Keratinocyte (primary cell): ENCODE results near the gene SLAMF1. TPM values are rescaled to one million over a fixed set of nuclear protein-coding genes. Genes with fewer than 3 reads are reported as not detected.
"Not testable (repeated sequence)": the region's sequence is repeated elsewhere in the genome, so short reads cannot be mapped to it uniquely, and the experiment has no call there.

Experiments used
- DNase-seq: peaks from one replicate; pipeline ENCODE4 v3.0.0-alpha.2; 2011; ENCODE audit warnings: low read depth, missing footprints, low spot score
- FAIRE-seq: peaks from 2 replicates; lab custom pipeline; 2011; peaks lifted over from hg19 to GRCh38; lab: Jason Lieb, UNC
- H2AFZ ChIP-seq: 2 replicates; pipeline ENCODE4 v1.6.0; 2012; ENCODE audit warnings: low read length, control low read depth, inconsistent platforms; ENCODE audit not compliant: control insufficient read depth
- H3K27ac ChIP-seq: 2 replicates; pipeline ENCODE4 v1.5.1; 2011; ENCODE audit warnings: low read length; ENCODE audit not compliant: control insufficient read depth, insufficient read depth
- H3K27me3 ChIP-seq: 3 replicates; pipeline ENCODE4 v1.6.0; 2011; ENCODE audit warnings: low read length; ENCODE audit not compliant: control insufficient read depth, insufficient read depth; ENCODE audit errors: extremely low read depth
- H3K36me3 ChIP-seq, 2 experiments: 2 replicates in 1 of 2; 3 replicates in 1 of 2; pipeline ENCODE4 v1.5.1; 2011; ENCODE audit warnings: low read length in 2 of 2, mild to moderate bottlenecking in 1 of 2; ENCODE audit not compliant: control insufficient read depth in 2 of 2, insufficient read depth in 2 of 2; ENCODE audit errors: extremely low read depth in 1 of 2
- H3K4me1 ChIP-seq: 3 replicates; pipeline ENCODE4 v1.5.1; 2011; ENCODE audit warnings: low read length; ENCODE audit not compliant: control insufficient read depth, insufficient read depth; ENCODE audit errors: extremely low read depth
- H3K4me2 ChIP-seq: 3 replicates; pipeline ENCODE4 v1.6.0; 2011; ENCODE audit warnings: low read depth, low read length; ENCODE audit not compliant: control insufficient read depth, insufficient read depth; ENCODE audit errors: extremely low read depth
- H3K4me3 ChIP-seq, 3 experiments: fragments of 200-600 bp in 1 of 3; sonication (generic) in 1 of 3; 2 replicates in 2 of 3; 3 replicates in 1 of 3; pipeline ENCODE4 v1.5.1; 2011 to 2016; ENCODE audit warnings: low read length in 3 of 3, mild to moderate bottlenecking in 3 of 3, control low read depth in 2 of 3, inconsistent platforms in 1 of 3, low read depth in 1 of 3, mixed read lengths in 1 of 3, mixed run types in 1 of 3, moderate library complexity in 1 of 3; ENCODE audit not compliant: control insufficient read depth in 2 of 3, insufficient read depth in 2 of 3; ENCODE audit errors: extremely low read depth in 1 of 3
- H3K79me2 ChIP-seq: 2 replicates; pipeline ENCODE4 v1.6.0; 2012; ENCODE audit warnings: low read length; ENCODE audit not compliant: control insufficient read depth, insufficient read depth
- H3K9ac ChIP-seq: 3 replicates; pipeline ENCODE4 v1.6.0; 2011; ENCODE audit warnings: low read length; ENCODE audit not compliant: control insufficient read depth, insufficient read depth; ENCODE audit errors: extremely low read depth
- H3K9me1 ChIP-seq: 3 replicates; pipeline ENCODE4 v1.6.0; 2011; ENCODE audit warnings: low read length; ENCODE audit not compliant: control insufficient read depth, insufficient read depth; ENCODE audit errors: extremely low read depth
- H3K9me3 ChIP-seq: 2 replicates; pipeline ENCODE4 v1.5.1; 2012; ENCODE audit warnings: low read depth, low read length; ENCODE audit not compliant: control insufficient read depth
- H4K20me1 ChIP-seq: 3 replicates; pipeline ENCODE4 v1.6.0; 2011; ENCODE audit warnings: low read length; ENCODE audit not compliant: control insufficient read depth, insufficient read depth; ENCODE audit errors: extremely low read depth
- CTCF ChIP-seq, 3 experiments: IDR thresholded peaks in 1 of 3; conservative IDR thresholded peaks in 1 of 3; optimal IDR thresholded peaks in 1 of 3; 2 replicates in 2 of 3; 3 replicates in 1 of 3; pipeline versions ENCODE3 to v1.5.1; 2011; ENCODE audit warnings: low read length in 3 of 3, mild to moderate bottlenecking in 3 of 3, moderate library complexity in 2 of 3, control low read depth in 1 of 3, inconsistent platforms in 1 of 3; ENCODE audit not compliant: insufficient read depth in 2 of 3; ENCODE audit errors: extremely low read depth in 1 of 3
- EZH2 ChIP-seq: IDR thresholded peaks from one replicate; pipeline ENCODE4 v1.6.1; 2012; ENCODE audit warnings: inconsistent platforms, mild to moderate bottlenecking, low read length, moderate library complexity
- dilution Hi-C: fragments of 300-500 bp; cut with MboI; formaldehyde crosslinking; loops from one replicate; pipeline ENCODE4 v1.7.0; 2020; ENCODE audit warnings: low sequenced_read_pairs; ENCODE audit not compliant: extremely low pct_ligation_motif_present
- polyA plus RNA-seq, 5 experiments: library from polyadenylated mRNA; depleted of rRNA in 3 of 5; stranded (reverse) in 3 of 5; stranded (forward) in 1 of 5; unstranded in 1 of 5; fragments of >200 nt; gene quantifications; 1 replicate in 1 of 5; 2 replicates in 3 of 5; 3 replicates in 1 of 5; pipeline versions ENCODE4 v1.2.1 to v1.2.3, GENCODE V29; 2011 to 2012; ENCODE audit warnings: missing spikeins in 2 of 5, low read depth in 1 of 5, low replicate concordance in 1 of 5

SLAMF1 gene
- polyA plus RNA-seq, 1 donor (not counting 4 experiments of a cell fraction or from before 2014, with no cell fraction given), result not detected

GRCh38 chr1:160560806-160561205, 86.0 kb downstream of the SLAMF1 start:
- no peaks in the 10 kb centered on the region for H4K20me1 ChIP-seq
- H3K36me3 ChIP-seq, result no peaks in the 10 kb centered on the region
- no peak overlapping the region for H3K4me2 ChIP-seq
- no peak overlapping the region for H3K9ac ChIP-seq
- dilution Hi-C loops, result no loop called here
- no peaks in the 10 kb centered on the region for H3K79me2 ChIP-seq
- FAIRE-seq (no peak), DNase-seq (no peak)
- H2AFZ ChIP-seq, result no peak overlapping the region
- no peaks in the 10 kb centered on the region for H3K9me1 ChIP-seq
- H3K27ac ChIP-seq, result no peak overlapping the region
- TF ChIP-seq EZH2, result no peak
- TF ChIP-seq CTCF (optimal IDR thresholded peaks at IDR 0.05 in 1 of 3, IDR thresholded peaks at IDR 0.05 in 1 of 3, conservative IDR thresholded peaks at IDR 0.05 in 1 of 3; ENCODE audit: extremely low read depth in 1 of 3, insufficient read depth in 2 of 3, low read length in 3 of 3), result no peak
- no peaks in the 10 kb centered on the region for H3K9me3 ChIP-seq
- peaks cover 4% of the 10 kb centered on the region for H3K27me3 ChIP-seq
- no peak overlapping the region for H3K4me3 ChIP-seq
- no peaks in the 10 kb centered on the region for H3K4me1 ChIP-seq

- Histone ChIP-seq H3K9ac (no peak overlapping the region), H3K27me3 (peaks cover 4% of the 10 kb centered on the region)
- no peak for FAIRE-seq
These were observed 86.7 kb downstream of the SLAMF1 start for GRCh38 chr1:160560045-160560705.

GRCh38 chr1:160559437-160559836, 87.4 kb downstream of the SLAMF1 start:
- H3K9ac ChIP-seq, H3K4me3 ChIP-seq, H3K36me3 ChIP-seq, H3K9me1 ChIP-seq, DNase-seq, FAIRE-seq, H3K27ac ChIP-seq, H2AFZ ChIP-seq, H4K20me1 ChIP-seq, dilution Hi-C loops, H3K27me3 ChIP-seq, H3K4me2 ChIP-seq, H3K9me3 ChIP-seq, H3K79me2 ChIP-seq, H3K4me1 ChIP-seq: not testable (repeated sequence)

More at GRCh38 chr1:160560045-160560705, 86.7 kb downstream of the SLAMF1 start:
- Histone ChIP-seq H3K9me1 (no peaks in the 10 kb centered on the region), H3K27ac (no peak overlapping the region), H3K79me2 (no peaks in the 10 kb centered on the region), H3K4me2 (no peak overlapping the region), H3K9me3 (no peaks in the 10 kb centered on the region), H3K36me3 (no peaks in the 10 kb centered on the region), H3K4me3 (no peak overlapping the region), H3K4me1 (no peaks in the 10 kb centered on the region), H2AFZ (no peak overlapping the region), H4K20me1 (no peaks in the 10 kb centered on the region)
- TF ChIP-seq EZH2 (no peak), CTCF (optimal IDR thresholded peaks at IDR 0.05 in 1 of 3, IDR thresholded peaks at IDR 0.05 in 1 of 3, conservative IDR thresholded peaks at IDR 0.05 in 1 of 3; ENCODE audit: extremely low read depth in 1 of 3, insufficient read depth in 2 of 3, low read length in 3 of 3) (no peak)
- DNase-seq, result no peak
- dilution Hi-C loops, result no loop called here
